HG03045 (cell line): ENCODE data around the gene BMI1.
"Not testable (repeated sequence)": the region's sequence is repeated elsewhere in the genome, so short reads cannot be mapped to it uniquely, and the experiment has no call there.

Source experiments
- ATAC-seq: cut with Tn5 transposase; IDR thresholded peaks from one replicate; pipeline ENCODE4 v1.9.1; 2021; ENCODE audit warnings: mild to moderate bottlenecking, moderate library complexity; ENCODE audit not compliant: unreplicated experiment

Gene BMI1

GRCh38 chr10:22338931-22339330, 18.0 kb downstream of the BMI1 start:
- ATAC-seq = no peak

DNA sequence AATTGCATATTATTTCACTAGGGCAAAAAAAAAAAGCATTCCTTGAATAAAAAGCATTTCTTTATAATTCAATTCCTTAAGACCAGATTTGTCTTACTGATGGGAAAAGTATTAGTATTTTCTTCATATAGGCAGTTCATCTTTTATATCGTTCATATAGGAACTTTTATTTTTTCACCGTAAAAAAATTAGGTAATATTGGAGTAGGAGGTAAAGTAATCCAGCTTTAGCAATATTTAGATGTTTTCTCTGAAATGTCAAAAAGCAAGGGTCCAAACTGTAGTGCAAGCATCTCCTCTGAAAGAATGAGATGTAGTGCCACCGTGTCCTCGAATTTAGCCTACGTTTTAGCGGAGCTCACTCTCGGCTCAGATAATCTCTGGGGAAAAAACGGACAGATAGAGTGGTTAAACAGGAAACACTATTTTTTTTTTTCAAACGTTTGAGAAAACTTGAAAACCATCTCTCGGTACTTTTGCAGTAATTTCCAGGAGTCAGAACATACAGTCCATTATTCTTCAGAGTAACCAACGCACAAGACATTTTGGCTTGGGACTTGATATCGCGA, 18.9 kb downstream of the BMI1 start:
- ATAC-seq = no peak

GRCh38 chr10:22340329-22341189, 19.7 kb downstream of the BMI1 start:
- peak; percentile 49 for ATAC-seq

- ATAC-seq = peak; percentile 13
These were observed 20.5 kb downstream of the BMI1 start for GRCh38 chr10:22341190-22341925.

GRCh38 chr10:22341926-22342196, 21.0 kb downstream of the BMI1 start:
- ATAC-seq = no peak

DNA sequence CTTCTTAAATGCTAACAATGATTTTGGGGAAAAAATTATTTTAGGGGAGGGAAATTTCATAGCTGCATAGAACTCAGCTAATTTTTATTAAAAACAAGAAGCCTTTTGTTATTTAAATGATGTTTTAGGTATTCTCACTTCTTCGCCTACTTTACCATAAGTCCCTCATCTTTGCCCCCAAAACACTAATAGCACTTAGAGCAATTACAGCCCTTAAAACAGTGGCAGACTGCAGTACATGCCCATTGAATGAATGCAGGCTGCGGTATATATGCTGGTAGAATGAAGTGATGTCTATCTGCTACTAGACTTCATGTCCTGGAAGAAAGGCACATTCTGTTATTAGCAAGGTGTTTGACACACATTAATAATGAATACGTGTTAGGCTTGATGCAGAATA, 21.5 kb downstream of the BMI1 start:
- no peak for ATAC-seq

DNA sequence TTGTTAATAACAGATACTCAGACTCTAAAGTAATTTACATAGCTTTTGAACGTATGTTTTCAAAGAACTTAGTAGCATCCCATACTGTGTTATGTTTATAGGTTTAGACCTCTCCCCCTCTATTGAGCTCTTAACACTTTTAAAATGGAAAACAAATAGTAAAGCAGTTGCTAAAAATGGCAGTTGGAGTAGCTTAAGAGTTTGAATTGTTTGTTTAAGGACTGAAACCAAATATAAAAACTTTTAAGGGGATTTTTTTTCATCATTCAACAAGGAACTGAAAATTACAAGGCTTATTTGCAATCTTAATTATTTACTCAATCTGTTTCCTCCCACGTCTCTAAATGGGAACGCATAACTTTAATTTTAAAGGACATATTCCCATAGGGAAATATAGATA, 22.8 kb downstream of the BMI1 start:
- no peak for ATAC-seq

DNA sequence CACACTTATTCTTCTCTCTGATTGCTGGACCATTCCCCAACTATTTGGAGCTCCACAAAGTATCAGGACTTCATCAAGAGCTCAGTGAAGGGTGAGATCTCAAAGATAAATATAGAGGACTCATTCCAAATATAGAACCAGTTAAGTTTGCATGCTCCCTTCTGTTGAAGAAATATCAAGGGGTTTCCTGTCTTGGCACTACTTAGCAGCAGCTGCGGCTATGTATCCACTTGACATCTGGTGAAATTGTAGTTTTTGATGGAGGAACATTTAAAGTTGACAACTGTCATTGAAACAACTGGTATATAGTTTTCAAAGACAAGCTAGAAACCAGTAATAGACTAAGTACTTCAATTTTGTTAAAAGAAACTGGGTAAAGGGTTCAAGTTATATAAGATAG, 23.4 kb downstream of the BMI1 start:
- ATAC-seq = no peak

- no peak for ATAC-seq
These were observed 23.9 kb downstream of the BMI1 start for GRCh38 chr10:22344781-22345300.

DNA sequence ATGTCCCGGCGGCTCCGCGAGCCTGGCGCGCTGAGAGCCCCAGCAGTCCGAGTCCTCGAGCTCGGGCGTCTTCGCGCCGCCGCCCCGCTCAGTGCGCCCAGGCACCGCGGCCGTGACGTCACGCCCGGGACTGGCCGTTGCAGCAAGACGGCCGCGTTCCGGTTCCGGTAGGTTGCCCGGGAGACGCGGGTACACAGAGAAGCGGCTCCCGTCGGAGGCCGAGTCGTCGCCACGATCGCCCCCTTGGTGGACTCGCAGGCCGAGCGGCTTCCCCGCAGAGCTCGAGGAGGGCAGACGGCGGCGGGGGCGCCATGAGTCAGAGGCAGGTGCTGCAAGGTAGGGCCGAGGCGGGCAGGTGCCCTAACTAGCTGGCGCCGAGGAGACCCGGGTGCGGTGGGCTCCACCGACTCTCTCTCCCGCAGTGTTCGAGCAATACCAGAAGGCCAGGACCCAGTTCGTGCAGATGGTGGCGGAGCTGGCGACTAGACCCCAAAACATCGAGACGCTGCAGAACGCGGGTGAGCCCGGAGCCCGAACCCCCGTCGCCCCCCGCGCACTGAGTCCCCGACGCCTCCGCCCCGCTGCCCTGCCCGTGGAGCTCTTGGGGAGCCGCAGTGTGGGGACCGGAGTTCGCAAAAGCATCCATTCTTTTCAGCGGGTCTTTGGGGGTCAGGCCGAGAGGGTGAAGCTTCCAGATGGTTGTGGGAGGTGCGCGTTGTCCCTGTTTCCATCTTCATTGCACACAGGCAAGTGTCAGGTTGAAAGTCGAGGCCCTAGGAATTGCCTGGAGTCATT, 24.6 kb downstream of the BMI1 start, which contains the start of gene SPAG6:
Gene SPAG6, plus strand, starts transcription at position 196 of the 795 bp plus-strand sequence. Its CDS starts 116 bp downstream, at position 312.
- peak; percentile 34 for ATAC-seq

DNA sequence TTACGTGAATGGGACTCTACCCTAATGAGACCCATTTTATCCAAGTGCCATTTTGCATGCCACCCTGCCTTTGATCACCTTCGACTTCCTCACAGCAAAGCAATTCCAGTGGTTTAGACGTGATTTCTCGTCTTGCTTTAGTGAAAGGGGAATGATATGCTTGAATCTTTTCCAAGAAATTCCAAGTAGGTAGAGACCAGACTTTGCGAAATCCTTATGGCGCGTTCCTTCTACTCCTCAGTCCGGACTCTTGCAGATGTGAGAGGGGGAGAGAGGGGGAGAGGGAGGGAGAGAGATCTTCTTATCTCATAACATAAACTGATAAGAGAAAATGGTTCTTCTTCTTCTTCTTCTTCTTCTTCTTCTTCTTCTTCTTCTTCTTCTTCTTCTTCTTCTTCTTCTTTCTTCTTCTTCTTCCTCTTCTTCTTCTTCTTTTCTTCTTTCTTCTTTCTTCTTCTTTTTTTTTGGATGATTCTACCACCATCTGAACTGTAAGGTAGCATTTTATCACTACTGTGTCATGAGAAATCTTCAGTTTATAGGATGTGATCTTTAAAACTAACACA, 25.3 kb downstream of the BMI1 start:
- ATAC-seq = no peak

GRCh38 chr10:22349755-22350154, 28.9 kb downstream of the BMI1 start:
- no peak for ATAC-seq

DNA sequence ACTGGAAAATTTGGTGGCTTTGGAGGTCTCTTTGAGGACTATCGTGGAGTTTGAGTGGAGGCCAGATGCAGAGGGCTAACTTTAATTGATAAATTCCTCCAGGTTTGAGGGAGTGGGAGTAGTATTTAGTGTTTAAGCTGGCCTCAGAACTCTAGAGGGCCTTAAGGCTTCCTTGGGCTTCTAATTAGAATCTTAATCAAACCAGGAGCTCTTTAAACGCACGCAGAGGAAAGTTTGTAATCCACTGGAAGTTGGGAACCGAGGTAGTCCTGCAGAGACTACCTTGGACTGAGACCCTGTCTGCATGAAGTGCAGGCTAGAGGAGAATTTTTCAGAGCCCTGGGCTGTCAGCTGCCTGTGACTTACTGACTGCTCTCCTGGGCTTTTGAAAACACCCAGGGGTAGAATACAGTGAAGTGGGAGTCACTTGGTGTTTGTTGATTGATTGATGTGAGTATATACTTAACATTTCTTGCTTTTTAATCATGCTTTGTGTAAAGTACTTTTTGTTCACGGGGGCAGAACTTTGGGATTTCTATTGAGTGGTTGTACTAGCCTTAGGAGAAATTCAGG, 30.3 kb downstream of the BMI1 start:
- no peak for ATAC-seq

DNA sequence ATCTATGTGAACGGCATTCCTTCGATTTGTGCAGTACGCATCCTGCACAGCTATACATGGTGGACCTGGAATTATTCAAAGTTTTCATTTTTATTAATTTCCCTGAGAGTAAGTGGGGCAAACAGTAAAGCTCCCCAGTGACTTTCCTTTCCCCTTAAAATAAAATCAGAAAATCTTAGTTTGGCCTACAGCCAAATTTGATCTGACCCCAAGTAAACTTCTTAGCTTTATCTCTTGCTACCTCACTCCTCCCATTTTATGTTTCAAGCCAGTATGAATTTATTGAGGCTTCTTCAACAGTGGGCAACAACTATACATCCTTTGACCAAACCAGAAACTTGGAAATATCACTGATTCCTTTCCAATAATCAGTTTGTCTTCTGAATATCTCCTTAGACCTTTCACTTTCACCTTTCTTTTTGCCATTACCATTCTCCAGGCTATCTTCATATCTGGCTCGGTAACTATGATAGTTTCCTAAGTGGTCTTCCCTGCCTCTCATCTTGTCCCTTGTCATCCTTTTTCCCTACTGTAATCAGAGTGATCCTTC, 35.5 kb downstream of the BMI1 start:
- no peak for ATAC-seq

GRCh38 chr10:22357770-22358169, 36.9 kb downstream of the BMI1 start:
- not testable (repeated sequence) for ATAC-seq

DNA sequence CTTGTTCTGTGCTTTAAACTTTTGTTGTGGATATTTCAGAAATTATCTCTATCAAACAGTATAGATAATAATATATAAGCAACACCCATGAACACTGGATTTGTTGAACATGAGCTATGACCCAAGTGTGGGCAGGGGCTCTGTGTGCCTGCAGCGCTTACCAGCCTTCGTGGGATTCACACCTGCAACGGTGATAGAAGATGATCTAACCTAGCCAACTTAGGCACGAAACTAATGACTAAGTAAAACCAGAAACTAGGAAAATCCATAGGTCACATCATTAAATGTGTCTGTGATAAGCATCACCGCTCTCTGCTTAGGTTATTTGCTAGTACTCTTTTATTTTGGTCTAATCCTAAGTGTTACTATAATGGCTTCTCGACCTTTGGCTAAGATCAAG, 42.4 kb downstream of the BMI1 start:
- no peak for ATAC-seq

DNA sequence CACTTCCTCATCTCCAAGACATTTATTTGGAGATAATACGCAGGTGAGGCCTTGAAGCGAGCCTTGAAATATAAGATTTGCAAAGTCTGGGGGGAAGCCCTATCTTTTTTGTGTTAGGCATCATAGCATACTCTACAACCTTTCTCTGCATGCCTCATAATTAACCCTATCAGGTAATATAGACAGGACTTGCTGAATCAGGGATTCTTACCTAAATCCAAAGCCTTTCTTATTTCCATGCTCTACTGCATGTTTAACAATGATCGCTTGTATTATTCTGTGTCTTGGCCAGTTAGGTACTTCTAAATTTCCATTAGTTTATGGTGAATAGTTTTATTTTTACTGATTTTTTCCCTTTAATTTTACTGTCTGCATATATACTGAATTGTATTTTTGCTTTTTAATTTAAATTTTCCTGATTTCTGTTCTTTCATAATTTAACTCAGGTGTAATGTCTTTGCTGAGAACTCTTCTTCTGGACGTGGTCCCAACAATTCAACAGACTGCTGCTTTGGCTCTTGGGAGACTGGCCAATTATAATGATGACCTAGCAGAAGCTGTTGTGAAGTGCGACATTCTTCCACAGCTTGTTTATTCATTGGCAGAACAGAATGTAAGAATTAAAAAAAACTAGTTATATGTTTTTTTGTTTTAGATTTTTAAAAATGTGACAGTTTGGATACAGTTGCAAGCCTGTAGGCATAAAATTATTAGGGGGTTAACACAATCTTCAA, 43.7 kb downstream of the BMI1 start:
- no peak for ATAC-seq

DNA sequence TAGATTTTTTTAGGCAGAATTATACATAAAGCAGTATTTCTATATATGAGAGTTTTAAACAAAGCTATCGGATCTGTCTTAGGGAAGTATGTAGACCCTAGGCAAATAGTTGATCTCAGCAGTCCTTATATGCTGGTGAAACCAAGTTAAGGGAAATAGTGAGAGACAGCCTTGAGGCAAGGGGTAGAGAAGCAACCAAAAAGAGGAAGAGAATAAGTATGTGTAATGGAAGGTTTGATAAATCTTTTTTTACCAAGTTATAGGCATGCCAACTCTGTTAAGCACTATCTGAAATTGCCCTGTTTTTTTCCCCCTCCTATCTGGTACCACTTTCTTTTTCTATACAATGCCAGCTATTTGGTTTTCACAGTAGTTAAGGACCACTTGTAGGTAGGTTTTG, 44.3 kb downstream of the BMI1 start:
- peak; percentile 53 for ATAC-seq
